Nephron (organoid): ENCODE data around the gene TP53TG3D.
"Not testable (repeated sequence)": the region's sequence is repeated elsewhere in the genome, so short reads cannot be mapped to it uniquely, and the experiment has no call there.

Experiments
- H3K27ac Mint-ChIP-seq, 3 experiments: 2 replicates each; pipeline ENCODE4 v1.8.0; 2020; ENCODE audit warnings: mixed read lengths in 3 of 3, mild to moderate bottlenecking in 2 of 3, moderate library complexity in 1 of 3
- H3K27me3 Mint-ChIP-seq: 2 replicates; pipeline ENCODE4 v1.8.0; 2021; ENCODE audit warnings: low read depth, mild to moderate bottlenecking, moderate library complexity, mixed read lengths
- H3K36me3 Mint-ChIP-seq: 2 replicates; pipeline ENCODE4 v1.8.0; 2020; ENCODE audit warnings: low read depth, mixed read lengths
- H3K4me1 Mint-ChIP-seq: 2 replicates; pipeline ENCODE4 v1.8.0; 2020; ENCODE audit warnings: mixed read lengths
- H3K4me3 Mint-ChIP-seq, 3 experiments: 2 replicates each; pipeline ENCODE4 v1.8.0; 2020; ENCODE audit warnings: mild to moderate bottlenecking in 3 of 3, mixed read lengths in 3 of 3, moderate library complexity in 2 of 3
- H3K9me3 Mint-ChIP-seq: 2 replicates; pipeline ENCODE4 v1.8.0; 2020; ENCODE audit warnings: mixed read lengths

Gene TP53TG3D, protein sequence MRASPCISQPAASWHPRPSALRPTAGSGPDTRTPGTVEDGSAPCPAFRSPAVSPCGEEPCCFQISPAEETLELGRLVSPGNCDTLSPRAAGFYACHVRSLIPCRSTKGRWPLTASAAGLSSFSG

DNA sequence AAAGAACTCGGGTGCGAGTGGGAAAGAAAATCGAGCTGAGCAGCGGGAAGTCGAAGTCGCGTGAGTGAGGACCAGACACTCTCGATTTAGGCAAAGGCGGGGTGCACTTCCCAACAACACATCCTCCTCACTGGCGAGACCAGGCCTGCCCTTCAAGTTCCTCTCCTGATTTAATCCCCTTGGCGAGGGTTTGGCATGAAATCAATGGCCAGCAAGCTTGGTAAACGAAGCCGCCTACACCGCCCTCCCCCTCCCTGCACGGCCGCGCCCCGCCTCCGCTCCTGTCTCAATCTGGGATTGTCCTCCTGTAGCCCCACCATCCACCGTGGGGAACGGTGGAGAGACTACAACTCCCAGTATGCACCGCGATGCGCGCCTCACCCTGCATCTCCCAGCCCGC, at the start of gene TP53TG3D:
Gene TP53TG3D, plus strand, starts transcription at position 301 of the 400 bp plus-strand sequence. Its CDS starts 68 bp downstream, at position 369.
- H3K4me1 Mint-ChIP-seq = not testable (repeated sequence)

DNA sequence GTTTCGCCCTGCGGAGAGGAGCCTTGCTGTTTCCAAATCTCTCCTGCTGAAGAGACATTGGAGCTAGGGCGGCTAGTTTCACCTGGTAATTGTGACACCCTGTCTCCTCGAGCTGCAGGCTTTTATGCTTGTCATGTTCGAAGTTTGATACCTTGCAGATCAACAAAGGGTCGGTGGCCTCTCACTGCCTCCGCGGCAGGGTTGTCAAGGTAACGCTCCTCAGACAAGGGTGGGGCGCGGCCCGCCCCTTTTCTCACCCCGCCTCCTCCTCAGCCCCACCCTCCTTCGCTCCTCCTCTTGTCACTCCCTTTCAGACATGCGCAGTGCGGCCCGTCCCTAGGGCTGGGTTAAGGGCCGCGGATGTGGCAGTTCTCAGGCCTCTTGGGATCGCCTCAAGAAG, 421 bp downstream of the TP53TG3D start:
- H3K27ac Mint-ChIP-seq, H3K27me3 Mint-ChIP-seq, H3K9me3 Mint-ChIP-seq, H3K36me3 Mint-ChIP-seq, H3K4me1 Mint-ChIP-seq, H3K4me3 Mint-ChIP-seq: not testable (repeated sequence)

More for the DNA sequence above, at the start of gene TP53TG3D:
- H3K27me3 Mint-ChIP-seq, H3K36me3 Mint-ChIP-seq, H3K27ac Mint-ChIP-seq, H3K9me3 Mint-ChIP-seq, H3K4me3 Mint-ChIP-seq: not testable (repeated sequence)

DNA sequence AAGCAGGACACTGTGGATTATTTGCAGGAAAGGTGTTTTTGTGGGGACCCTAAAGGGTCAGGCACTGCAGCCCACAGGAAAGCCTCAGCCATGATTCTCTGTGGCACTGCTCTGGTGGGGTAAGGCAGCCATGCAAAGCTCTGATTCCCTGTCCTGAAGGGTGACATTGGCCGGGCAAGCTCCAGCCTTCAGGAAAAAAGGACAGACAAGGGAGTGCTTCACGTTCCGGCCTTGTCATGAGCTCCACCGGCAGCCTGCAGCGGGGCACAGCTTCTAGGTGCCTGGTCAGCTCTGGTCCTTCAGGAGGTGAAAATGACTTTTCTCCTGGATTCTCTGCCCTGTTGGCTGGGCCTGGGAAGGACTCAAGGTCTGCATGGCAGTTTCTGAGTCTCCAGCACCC, 8.4 kb downstream of the TP53TG3D start:
- H3K4me1 Mint-ChIP-seq, H3K4me3 Mint-ChIP-seq, H3K27me3 Mint-ChIP-seq, H3K36me3 Mint-ChIP-seq, H3K27ac Mint-ChIP-seq, H3K9me3 Mint-ChIP-seq: not testable (repeated sequence)

DNA sequence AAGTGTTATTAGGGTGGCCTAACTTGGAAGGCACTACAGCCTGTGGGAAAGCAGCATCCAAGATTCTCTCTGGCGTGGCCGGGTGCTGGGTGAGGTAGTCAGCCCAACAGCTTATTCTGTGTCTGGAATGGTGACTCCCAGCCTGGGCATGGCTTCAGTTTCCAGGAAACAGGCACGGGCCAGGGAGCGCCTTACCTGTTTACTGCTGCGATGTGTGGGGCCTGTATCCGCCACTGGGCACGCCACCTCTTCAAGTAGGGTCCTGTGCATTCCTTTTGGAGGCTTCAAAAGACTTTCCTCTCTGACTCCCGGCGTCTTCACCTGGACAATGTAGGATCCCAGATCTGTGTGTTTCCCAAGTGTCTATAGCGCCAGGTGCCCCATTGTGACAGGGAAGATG, 10.5 kb downstream of the TP53TG3D start:
- H3K36me3 Mint-ChIP-seq, H3K4me3 Mint-ChIP-seq, H3K27ac Mint-ChIP-seq, H3K9me3 Mint-ChIP-seq, H3K27me3 Mint-ChIP-seq, H3K4me1 Mint-ChIP-seq: not testable (repeated sequence)

DNA sequence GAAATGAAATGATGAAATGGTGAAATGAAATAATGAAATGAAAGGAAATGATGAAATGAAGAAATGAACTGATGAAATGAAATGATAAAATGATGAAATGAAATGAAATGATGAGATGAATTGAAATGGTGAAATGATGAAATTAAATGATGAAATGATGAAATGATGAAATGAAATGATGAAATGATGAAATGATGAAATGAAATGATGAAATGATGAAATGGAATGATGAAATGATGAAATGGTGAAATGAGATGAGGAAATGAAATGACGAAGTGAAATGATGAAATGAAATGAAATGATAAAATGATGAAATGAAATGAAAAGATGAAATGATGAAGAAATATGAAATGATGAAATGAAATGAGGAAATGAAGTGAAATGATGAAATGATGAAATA, 28.8 kb downstream of the TP53TG3D start:
- not testable (repeated sequence) for H3K36me3 Mint-ChIP-seq, H3K4me3 Mint-ChIP-seq, H3K27ac Mint-ChIP-seq, H3K9me3 Mint-ChIP-seq, H3K27me3 Mint-ChIP-seq, H3K4me1 Mint-ChIP-seq

DNA sequence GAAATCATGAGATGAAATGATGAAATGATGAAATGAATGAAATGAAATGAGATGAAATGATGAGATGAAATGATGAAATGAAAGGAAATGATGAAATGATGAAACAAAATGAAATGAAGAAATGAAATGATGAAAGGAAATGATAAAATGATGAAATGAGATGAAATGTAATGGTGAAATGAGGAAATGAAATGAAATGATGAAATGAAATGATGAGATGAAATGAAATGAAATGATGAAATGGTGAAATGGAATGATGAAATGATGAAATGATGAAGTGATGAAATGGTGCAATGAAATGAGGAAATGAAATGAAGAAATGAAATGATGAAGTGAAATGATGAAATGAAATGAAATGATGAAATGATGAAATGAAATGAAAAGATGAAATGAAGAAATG, 29.9 kb downstream of the TP53TG3D start:
- not testable (repeated sequence) for H3K4me3 Mint-ChIP-seq, H3K36me3 Mint-ChIP-seq, H3K9me3 Mint-ChIP-seq

DNA sequence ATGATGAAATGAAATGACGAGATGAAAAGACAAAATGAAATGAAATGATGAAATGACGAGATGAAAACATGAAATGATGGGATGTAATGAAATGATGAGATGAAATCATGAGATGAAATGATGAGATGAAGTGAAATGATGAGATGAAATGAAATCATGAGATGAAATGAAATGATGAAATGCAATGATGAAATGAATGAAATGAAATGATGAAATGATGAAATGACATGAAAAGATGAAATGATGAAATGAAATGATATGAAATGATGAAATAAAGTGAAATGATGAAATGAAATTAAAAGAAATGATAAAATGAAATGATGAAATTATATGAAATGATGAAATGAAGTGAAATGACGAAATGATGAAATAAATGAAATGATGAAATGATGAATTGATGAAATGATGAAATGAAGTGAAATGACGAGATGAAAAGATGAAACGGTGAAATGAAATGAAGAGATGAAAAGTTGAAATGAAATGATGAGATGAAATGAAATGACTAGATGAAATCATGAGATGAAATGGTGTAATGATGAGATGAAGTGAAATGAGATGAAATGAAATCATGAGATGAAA, 30.9 kb downstream of the TP53TG3D start:
- H3K27me3 Mint-ChIP-seq, H3K27ac Mint-ChIP-seq, H3K4me3 Mint-ChIP-seq, H3K4me1 Mint-ChIP-seq, H3K9me3 Mint-ChIP-seq, H3K36me3 Mint-ChIP-seq: not testable (repeated sequence)

More for the DNA sequence above, 29.9 kb downstream of the TP53TG3D start:
- not testable (repeated sequence) for H3K27me3 Mint-ChIP-seq, H3K4me1 Mint-ChIP-seq, H3K27ac Mint-ChIP-seq

DNA sequence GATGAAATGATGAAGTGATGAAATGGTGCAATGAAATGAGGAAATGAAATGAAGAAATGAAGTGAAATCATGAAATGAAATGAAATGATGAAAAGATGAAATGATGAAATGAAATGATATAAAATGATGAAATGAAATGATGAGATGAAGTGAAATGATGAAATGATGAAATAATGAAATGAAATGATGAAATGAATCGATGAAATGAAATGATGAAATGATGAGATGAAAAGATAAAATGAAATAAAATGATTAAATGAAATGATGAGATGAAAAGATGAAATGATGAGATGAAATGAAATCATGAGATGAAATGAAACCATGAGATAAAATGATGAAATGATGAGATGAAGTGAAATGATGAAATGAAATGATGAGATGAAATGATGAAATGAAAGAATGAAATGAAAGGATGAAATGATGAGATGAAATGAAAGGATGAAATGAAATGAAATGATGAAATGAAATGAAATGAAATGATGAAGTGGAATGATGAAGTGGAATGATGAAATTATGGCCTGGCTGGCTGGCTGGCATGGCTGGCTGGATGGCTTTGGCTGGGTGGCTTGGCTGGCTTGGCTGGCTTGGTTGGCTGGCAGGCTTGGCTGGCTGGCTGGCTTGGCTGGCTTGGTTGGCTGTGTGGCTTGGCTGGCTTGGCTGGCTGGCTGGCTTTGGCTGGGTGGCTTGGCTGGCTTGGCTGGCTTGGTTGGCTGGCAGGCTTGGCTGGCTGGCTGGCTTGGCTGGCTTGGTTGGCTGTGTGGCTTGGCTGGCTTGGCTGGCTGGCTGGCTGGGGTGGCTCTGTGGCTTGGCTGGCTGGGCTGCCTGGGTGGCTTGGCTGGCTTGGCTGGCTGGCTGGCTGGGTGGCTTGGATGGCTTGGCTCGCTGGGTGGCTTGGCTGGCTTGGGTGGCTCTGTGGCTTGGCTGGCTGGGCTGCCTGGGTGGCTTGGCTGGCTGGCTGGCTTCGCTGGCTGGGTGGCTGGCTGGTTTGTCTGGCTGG, 32.0 kb downstream of the TP53TG3D start:
- not testable (repeated sequence) for H3K4me3 Mint-ChIP-seq, H3K27me3 Mint-ChIP-seq, H3K36me3 Mint-ChIP-seq, H3K9me3 Mint-ChIP-seq, H3K27ac Mint-ChIP-seq, H3K4me1 Mint-ChIP-seq

DNA sequence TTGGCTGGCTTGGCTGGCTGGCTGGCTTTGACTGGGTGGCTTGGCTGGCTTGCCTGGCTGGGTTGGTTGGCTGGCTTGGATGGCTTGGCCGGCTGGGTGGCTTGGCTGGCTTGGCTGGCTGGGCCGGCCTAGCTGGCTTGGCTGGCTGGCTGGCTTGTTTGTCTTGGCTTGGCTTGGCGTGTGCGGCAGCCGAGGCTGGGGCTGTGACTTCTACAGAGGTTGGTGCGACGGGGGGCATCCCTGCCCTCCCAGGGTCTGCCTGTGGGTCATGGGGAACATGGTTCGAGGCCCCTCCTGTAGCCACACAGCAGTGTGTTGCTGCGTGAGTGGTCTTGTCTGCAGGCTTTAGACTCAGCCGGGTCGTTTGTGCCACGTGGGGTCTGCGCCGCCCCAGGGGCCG, 33.1 kb downstream of the TP53TG3D start:
- not testable (repeated sequence) for H3K27me3 Mint-ChIP-seq, H3K9me3 Mint-ChIP-seq, H3K36me3 Mint-ChIP-seq, H3K4me1 Mint-ChIP-seq, H3K27ac Mint-ChIP-seq, H3K4me3 Mint-ChIP-seq

DNA sequence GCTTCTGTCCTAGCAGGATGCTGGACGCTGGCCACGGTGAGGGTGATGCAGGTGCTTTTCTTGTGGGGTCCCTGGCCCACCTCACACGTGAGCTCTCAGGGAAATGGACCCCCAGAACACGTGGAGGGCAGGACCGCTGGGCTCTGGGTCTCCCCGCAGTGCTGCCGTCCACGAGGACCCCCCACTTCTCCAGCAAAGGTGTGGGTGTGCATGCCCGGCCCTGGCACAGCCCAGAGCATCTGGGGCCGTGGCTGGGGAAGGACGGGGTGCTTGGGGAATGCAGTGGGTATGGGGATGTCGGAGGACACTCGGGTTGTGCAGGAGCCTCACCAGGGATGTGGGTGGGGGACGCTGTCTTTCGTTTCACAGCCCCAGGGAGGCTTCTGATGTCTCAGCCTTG, 34.7 kb downstream of the TP53TG3D start:
- H3K36me3 Mint-ChIP-seq, H3K4me1 Mint-ChIP-seq, H3K4me3 Mint-ChIP-seq, H3K9me3 Mint-ChIP-seq, H3K27ac Mint-ChIP-seq, H3K27me3 Mint-ChIP-seq: not testable (repeated sequence)

DNA sequence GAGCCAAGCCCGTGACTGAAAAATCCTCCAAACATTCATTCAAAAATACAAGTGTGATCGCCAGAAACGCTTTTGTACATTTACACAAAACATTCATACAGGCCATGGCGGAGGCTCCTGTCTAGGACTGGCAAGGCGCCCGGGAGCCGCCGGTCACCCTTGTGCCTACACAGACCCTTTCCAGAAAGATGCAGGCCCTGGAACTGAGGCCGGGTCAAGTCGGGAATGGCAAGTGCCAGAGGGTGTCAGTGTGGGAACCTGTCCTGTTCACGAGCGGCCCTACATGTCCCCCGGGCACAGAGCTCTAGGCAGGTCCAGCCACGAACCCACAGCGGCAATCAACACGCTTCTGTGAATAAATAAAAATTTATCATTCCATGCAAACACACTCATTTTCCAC, 36.1 kb downstream of the TP53TG3D start:
- not testable (repeated sequence) for H3K4me3 Mint-ChIP-seq

DNA sequence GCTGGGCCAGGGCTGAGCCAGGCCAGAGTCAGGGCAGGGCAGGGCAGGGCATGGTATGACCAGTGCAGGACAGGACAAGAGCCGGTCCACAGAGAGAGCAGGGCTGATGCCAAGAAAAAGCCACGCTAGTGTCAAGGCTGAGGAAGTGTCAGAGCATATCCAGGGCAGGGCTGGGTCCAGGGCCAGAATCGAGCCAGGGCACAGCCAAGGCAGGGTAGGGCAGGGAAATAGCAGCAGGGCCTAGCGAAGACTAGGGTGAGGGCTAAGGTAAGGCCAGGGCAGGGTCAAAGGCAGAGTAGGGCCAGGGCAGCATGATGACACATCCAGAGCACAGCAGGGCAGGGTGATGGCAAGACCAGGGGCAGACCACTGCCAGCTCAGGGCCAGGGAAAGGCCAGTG, 49.7 kb downstream of the TP53TG3D start:
- not testable (repeated sequence) for H3K36me3 Mint-ChIP-seq, H3K4me3 Mint-ChIP-seq, H3K27ac Mint-ChIP-seq, H3K27me3 Mint-ChIP-seq, H3K4me1 Mint-ChIP-seq, H3K9me3 Mint-ChIP-seq

More for the DNA sequence above, 36.1 kb downstream of the TP53TG3D start:
- H3K27ac Mint-ChIP-seq, H3K9me3 Mint-ChIP-seq, H3K27me3 Mint-ChIP-seq, H3K36me3 Mint-ChIP-seq, H3K4me1 Mint-ChIP-seq: not testable (repeated sequence)
